ENCODE results near the gene CTNNA3. TPM values are rescaled to one million over a fixed set of nuclear protein-coding genes. Genes with fewer than 3 reads are reported as not detected.
A peak's percentile ranks its signal among the peaks of the same experiment; 100 is the strongest.
"Not testable (repeated sequence)": the region's sequence is repeated elsewhere in the genome, so short reads cannot be mapped to it uniquely, and the experiment has no call there.

Gene CTNNA3
- under 0.01 TPM in 1 of 2 replicates, not detected in the other for total RNA-seq

GRCh38 chr10:67696029-67696428 is at the start of gene CTNNA3:
CTNNA3 (minus strand) TSS chr10:67696195.
- DNase-seq: no peak

DNA sequence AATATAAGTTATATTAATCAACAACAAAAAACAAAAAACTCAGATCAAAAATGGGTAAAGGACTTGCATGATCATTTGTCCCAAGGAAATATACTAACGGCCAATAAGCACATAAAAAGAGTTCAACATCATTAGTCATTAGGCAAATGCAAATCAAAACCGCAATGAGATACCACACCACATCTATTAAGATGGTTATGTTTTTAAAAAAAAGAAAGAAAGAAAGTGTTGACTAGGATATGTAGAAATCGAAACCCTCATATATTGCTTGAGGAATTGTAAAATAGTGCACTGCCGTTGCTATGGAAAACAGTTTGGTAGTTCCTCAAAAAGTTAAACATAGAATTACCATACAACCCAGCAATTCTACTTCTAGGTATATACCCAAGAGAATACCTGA is 39.4 kb upstream of the CTNNA3 start:
- DNase-seq: no peak

- no peak for DNase-seq
These were observed 37.5 kb upstream of the CTNNA3 start for GRCh38 chr10:67733511-67733910.

- DNase-seq: no peak
These were observed 29.6 kb upstream of the CTNNA3 start for GRCh38 chr10:67725567-67725966.

GRCh38 chr10:67723601-67724000 is 27.6 kb upstream of the CTNNA3 start:
- DNase-seq: no peak

DNA sequence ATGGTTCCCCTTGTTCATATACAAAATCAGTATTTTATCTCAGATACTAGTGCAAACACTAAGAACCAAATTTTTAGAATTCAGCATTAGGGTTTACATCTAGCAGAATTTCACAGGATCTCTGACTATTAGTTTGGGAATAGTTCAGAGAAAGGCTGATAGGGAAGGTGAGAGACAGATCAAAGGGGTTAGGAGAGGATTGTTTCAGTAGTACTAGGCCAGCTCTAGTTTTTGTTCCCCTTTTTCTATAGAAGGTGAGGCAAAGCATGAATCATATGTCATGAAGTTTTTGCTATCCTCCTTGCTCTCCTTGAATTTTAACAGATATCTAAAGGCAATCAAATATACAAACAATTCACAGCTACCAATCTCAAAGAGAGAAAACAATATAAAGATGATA is 26.1 kb upstream of the CTNNA3 start:
- DNase-seq: no peak

DNA sequence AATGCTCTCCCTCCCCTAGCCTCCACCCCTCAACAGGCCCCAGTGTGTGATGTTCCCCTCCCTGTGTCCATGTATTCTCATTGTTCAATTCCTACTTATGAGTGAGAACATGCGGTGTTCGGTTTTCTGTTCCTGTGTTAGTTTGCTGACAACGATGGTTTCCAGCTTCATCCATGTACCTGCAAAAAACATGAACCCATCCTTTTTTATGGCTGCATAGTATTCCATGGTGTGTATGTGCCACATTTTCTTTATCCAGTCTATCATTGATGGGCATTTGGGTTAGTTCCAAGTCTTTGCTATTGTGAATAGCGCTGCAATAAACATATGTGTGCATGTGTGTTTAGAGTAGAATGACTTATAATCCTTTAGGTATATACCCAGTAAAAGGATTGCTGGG is 20.5 kb upstream of the CTNNA3 start:
- not testable (repeated sequence) for DNase-seq

DNA sequence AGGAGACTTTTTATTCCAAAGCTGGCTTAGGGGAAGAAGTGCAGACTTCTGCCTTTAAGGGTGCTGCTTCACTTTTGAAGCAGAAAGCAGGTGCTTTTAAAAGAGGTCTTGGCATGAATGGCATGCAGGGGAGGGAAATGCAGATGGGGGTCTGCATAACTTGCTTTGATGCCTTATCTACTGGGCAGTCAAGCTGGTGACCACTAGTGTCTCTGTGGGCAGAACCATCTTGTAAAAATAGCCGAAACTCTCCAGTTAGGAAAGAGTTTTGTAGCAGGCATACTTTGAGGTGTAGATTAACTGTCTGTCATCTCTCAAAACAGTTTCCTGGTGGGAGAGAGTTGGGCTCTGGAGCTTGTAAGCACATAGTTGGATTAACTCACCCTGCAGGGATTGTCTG is 9.9 kb upstream of the CTNNA3 start:
- no peak for DNase-seq

- not testable (repeated sequence) for DNase-seq
These were observed 3.7 kb upstream of the CTNNA3 start for GRCh38 chr10:67699613-67700270.

DNA sequence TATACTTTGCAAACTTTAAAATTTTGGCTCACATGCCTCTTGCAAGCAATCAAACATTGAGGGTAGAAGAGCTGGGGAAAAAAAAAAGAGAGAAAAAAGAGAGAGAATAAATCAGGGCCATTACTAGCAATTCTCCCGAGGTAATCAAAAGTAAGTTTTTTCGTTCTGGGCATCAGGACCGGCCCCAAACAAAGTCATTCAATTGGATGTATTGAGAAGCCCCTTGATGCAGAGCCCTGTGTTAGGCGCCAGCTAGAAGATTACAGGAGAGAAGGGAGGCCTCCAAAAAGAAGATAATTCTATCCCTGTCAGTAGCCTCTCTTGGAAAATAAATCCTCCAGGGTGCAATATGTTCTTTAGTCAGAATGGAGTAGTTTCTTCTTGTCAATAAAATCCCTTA is 2.2 kb upstream of the CTNNA3 start:
- DNase-seq: no peak

DNA sequence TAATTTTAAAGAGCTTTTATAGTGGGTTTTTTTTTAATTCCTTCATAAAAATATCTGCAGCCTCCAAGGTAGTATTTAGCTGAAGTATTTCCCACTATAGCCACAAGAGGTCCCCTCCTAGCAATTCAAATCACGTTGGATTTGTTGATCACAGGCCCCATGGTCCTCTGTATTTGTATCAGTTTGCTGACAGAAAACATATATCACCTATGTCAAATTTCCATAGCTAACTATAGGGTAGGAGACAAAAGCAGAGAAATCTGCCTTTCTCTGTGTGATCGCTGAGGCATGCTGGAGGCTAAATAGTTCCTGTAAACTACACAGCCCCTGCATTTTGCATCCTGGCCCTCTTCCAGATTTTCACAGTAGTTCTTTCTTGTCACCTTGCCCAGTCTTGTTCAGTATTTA is 1.7 kb upstream of the CTNNA3 start:
- DNase-seq: peak; percentile 72

DNA sequence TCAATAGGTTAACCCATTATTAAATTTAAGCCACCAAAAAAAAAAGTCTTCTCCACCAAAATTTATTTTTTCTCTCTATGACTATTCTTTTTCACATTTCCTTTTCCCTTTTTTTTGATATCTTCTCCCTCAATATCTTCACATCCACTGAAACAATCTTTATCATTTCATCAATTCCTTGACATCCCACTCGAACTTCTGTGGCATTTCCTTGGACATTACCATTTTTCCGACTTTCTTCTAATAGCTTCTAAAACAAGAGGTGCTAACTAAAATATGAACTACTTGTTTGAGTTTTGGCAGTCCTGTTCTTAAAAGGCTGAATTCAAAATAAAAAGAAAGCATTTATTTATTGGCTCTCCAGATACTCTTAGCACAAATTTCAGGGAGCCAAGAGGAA is 684 bp upstream of the CTNNA3 start:
- no peak for DNase-seq

DNA sequence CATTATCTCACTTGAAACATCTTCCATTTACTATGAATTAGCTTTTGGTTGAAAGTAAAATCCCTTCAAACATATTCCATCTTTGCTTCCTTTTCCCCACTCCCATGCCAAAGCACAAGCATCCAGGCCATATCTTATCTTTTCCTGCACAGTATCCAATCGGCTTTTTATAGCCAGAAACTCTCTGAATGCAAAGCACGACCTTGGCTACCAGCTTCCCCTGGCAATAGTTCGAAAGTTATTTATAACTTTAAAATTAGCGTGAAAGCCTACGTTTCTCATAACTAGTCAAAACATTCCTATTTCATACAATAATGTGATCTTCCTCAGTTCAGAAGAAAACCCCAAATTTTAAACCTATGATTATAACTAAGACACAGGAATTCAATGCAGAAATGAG is 440 bp downstream of the CTNNA3 start:
- peak; percentile 11 for DNase-seq

DNA sequence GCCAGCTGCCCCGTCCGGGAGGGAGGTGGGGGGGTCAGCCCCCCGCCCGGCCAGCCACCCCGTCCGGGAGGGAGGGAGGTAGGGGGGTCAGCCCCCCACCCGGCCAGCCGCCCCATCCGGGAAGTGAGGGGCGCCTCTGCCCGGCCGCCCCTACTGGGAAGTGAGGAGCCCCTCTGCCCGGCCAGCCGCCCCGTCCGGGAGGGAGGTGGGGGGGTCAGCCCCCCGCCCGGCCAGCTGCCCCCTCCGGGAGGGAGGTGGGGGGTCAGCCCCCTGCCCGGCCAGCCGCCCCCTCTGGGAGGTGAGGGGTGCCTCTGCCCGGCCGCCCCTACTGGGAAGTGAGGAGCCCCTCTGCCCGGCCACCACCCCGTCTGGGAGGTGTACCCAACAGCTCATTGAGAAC is 4.1 kb downstream of the CTNNA3 start:
- not testable (repeated sequence) for DNase-seq

DNA sequence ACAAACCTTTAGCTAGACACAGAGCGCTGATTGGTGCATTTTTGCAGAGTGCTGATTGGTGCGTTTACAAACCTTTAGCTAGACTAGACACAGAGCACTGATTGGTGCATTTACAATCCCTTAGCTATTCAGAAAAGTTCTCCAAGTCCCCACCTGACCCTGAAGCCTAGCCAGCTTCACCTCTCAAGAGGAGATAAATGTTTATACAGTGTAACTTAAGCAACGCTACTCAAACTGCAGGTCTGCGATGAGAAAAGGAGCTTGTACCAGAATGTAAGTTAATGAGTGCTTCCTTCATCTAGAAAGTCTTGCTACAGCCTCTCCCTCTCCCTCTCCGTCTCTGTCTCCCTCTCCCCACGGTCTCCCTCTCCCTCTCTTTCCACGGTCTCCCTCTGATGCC is 5.5 kb downstream of the CTNNA3 start:
- not testable (repeated sequence) for DNase-seq

DNA sequence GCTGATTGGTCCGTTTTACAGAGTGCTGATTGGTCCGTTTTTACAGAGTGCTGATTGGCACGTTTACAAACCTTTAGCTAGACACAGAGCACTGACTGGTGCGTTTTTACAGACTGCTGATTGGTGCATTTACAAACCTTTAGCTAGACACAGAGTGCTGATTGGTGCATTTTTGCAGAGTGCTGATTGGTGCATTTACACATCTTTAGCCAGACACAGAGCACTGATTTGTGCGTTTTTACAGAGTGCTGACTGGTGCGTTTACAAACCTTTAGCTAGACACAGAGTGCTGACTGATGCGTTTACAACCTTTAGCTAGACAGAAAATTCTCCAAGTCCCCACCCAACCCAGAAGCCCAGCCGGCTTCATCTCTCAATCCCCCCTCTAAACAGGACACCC is 11.9 kb downstream of the CTNNA3 start:
- DNase-seq: not testable (repeated sequence)

DNA sequence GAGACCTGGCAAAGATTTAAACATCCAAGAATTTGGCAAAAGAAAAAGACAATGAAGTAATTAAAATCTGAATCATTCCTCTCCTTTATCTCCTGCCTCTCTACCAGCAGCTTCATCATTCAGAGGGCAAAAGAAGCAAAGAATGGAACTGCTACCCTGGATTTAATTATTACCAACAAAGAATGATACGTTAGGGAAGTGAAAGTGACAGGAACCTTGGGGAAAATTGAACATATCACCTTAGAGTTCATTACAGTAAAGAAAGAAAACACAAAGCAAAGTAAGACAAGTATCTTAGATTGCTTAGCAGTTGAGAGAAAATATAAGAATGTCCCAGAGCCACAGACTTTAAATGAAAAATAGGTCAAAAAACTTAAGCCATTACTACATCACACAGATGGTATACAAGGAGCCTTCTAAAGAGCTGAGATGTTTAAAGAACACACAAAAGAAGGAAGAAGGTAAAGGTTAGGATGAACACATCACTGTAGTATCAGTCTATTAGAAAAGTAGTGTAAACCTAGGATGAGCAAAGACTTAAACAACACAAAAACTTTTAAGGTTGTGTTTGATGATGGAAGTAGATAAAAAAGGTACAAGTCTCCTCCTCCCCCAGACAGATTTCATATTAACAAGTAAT is 17.5 kb downstream of the CTNNA3 start:
- DNase-seq: no peak

GRCh38 chr10:67676208-67676825 is 19.7 kb downstream of the CTNNA3 start:
- DNase-seq: no peak

DNA sequence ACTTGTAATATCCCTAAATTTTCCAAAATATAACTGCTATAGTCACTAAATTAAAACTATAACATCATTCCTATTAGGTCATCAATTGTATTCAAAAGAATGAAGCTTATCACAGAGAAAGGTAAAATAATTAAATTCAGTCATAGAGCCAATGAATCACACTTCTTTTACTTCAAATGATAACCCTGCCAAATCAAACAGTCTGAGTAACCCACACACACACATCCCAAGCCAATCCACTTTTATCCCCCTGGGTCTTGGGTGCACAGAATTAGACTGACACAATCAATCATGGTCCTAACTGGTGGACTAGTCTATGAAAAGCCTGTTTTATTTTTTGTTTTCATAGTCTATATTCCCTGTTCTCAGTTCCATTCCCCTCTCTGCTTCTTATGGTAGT is 25.6 kb downstream of the CTNNA3 start:
- peak; percentile 13 for DNase-seq

GRCh38 chr10:67669978-67670377 is 26.0 kb downstream of the CTNNA3 start:
- peak; percentile 30 for DNase-seq

DNA sequence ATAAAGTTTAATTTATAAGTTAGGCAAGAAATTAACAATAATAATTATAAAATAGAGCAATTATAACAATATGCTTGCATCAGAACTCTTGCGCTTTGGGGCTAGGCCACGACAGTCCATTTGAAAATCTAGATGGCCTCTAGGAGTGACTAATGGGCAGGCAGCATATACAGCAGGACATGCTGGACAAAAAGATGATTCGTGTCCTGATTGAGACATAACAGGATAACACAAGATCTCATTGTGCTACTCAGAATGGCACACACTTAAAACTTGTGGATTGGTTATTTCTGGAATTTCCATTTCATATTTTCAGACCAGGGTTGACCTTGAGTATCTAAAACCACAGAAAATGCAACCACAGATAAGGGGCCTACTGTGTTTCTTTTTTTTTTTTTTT is 27.5 kb downstream of the CTNNA3 start:
- no peak for DNase-seq

- DNase-seq: no peak
These were observed 29.0 kb downstream of the CTNNA3 start for GRCh38 chr10:67667035-67667425.

GRCh38 chr10:67666416-67667034 is 29.5 kb downstream of the CTNNA3 start:
- peak; percentile 56 for DNase-seq

GRCh38 chr10:67665491-67665890 is 30.5 kb downstream of the CTNNA3 start:
- no peak for DNase-seq

Measured in dermis blood vessel endothelial cell (primary cell).